CD4-positive, alpha-beta T cell treated with Interleukin-17A for 1 hour (primary cell): ENCODE results near the gene BRAT1.
"Not testable (repeated sequence)": the region's sequence is repeated elsewhere in the genome, so short reads cannot be mapped to it uniquely, and the experiment has no call there.

Experiments used
- DNase-seq: peaks from one replicate; pipeline ENCODE4 v3.0.0-alpha.2; 2020

The BRAT1 gene

GRCh38 chr7:2555121-2556052, at the start of gene BRAT1:
BRAT1 (minus strand) TSS chr7:2555524; CDS start chr7:2554431, 1,093 bp downstream.
- DNase-seq = peak; percentile 94

- DNase-seq = no peak
These were observed 49.4 kb upstream of the BRAT1 start for GRCh38 chr7:2604608-2605174.

- DNase-seq = no peak
These were observed 48.0 kb upstream of the BRAT1 start for GRCh38 chr7:2603044-2603965.

- DNase-seq = no peak
These were observed 47.2 kb upstream of the BRAT1 start for GRCh38 chr7:2602406-2603043.

GRCh38 chr7:2601907-2602306, 46.6 kb upstream of the BRAT1 start:
- no peak for DNase-seq

GRCh38 chr7:2601065-2601464, 45.7 kb upstream of the BRAT1 start:
- DNase-seq = no peak

- no peak for DNase-seq
These were observed 43.0 kb upstream of the BRAT1 start for GRCh38 chr7:2598154-2598823.

- DNase-seq = no peak
These were observed 41.9 kb upstream of the BRAT1 start for GRCh38 chr7:2597273-2597640.

GRCh38 chr7:2596464-2597272, 41.3 kb upstream of the BRAT1 start:
- no peak for DNase-seq

- no peak for DNase-seq
These were observed 40.0 kb upstream of the BRAT1 start for GRCh38 chr7:2595258-2595860.

- DNase-seq = no peak
These were observed 39.3 kb upstream of the BRAT1 start for GRCh38 chr7:2594599-2594998.

- no peak for DNase-seq
These were observed 37.9 kb upstream of the BRAT1 start for GRCh38 chr7:2593036-2593727.

- DNase-seq = no peak
These were observed 37.1 kb upstream of the BRAT1 start for GRCh38 chr7:2592375-2592865.

GRCh38 chr7:2589941-2590340, 34.6 kb upstream of the BRAT1 start:
- DNase-seq = not testable (repeated sequence)

- no peak for DNase-seq
These were observed 34.0 kb upstream of the BRAT1 start for GRCh38 chr7:2589341-2589740.

GRCh38 chr7:2587778-2588177, 32.5 kb upstream of the BRAT1 start:
- DNase-seq = no peak

- no peak for DNase-seq
These were observed 31.8 kb upstream of the BRAT1 start for GRCh38 chr7:2587134-2587533.

GRCh38 chr7:2586326-2587020, 31.1 kb upstream of the BRAT1 start:
- DNase-seq = no peak

- DNase-seq = no peak
These were observed 30.1 kb upstream of the BRAT1 start for GRCh38 chr7:2585446-2585845.
